ENCODE data around the gene ZNF283. TPM values are rescaled to one million over a fixed set of nuclear protein-coding genes. Genes with fewer than 3 reads are reported as not detected.
A peak's percentile ranks its signal among the peaks of the same experiment; 100 is the strongest.
"Not testable (repeated sequence)": the region's sequence is repeated elsewhere in the genome, so short reads cannot be mapped to it uniquely, and the experiment has no call there.

ZNF283 gene
- total RNA-seq, 1 experiment from 2014 or later = 6.6 TPM

DNA sequence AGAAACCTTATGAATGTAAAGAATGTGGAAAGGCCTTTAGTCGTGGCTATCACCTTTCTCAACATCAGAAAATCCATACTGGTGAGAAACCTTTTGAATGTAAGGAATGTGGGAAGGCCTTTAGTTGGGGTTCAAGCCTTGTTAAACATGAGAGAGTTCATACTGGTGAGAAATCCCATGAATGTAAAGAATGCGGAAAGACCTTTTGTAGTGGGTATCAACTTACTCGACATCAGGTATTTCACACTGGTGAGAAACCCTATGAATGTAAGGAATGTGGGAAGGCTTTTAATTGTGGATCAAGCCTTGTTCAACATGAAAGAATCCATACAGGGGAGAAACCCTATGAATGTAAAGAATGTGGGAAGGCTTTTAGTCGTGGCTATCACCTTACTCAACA lies 20.8 kb downstream of the ZNF283 start:
- no peaks in the 10 kb centered on the region for H3K27me3 ChIP-seq (replicated peaks)
- no peak overlapping the region for H3K27ac ChIP-seq
- H3K9me3 ChIP-seq (replicated peaks) = peaks cover 33% of the 10 kb centered on the region
- H3K36me3 ChIP-seq = peaks cover 29% of the 10 kb centered on the region
- no peaks in the 10 kb centered on the region for H3K4me1 ChIP-seq (replicated peaks)
- no peak for DNase-seq (ENCODE audit: low read depth in 1 of 2, low spot score in 2 of 2)
- H3K4me3 ChIP-seq = no peak overlapping the region

DNA sequence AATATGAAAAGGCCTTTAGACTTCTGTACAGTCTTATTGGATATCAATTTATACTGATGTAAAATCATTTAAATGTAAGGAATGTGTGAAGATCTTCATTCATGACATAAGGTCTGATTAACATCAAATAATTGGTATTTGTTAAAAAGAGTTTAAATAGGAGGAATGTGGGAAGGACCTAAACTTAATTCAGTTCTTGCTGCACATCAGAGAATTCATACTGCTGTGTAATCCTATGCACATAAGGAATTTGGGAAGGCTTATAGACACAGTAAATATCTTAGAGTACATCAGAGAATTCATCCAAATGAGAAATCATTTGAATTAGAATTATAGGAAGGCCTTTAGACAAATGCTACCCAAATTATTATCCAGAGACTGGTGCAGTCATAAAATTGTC lies 21.7 kb downstream of the ZNF283 start:
- no peaks in the 10 kb centered on the region for H3K27me3 ChIP-seq (replicated peaks)
- H3K4me1 ChIP-seq (replicated peaks) = no peaks in the 10 kb centered on the region
- no peak for DNase-seq (ENCODE audit: low read depth in 1 of 2, low spot score in 2 of 2)
- H3K27ac ChIP-seq = no peak overlapping the region
- peaks cover 33% of the 10 kb centered on the region for H3K9me3 ChIP-seq (replicated peaks)
- H3K4me3 ChIP-seq = no peak overlapping the region
- H3K36me3 ChIP-seq = peaks cover 26% of the 10 kb centered on the region

DNA sequence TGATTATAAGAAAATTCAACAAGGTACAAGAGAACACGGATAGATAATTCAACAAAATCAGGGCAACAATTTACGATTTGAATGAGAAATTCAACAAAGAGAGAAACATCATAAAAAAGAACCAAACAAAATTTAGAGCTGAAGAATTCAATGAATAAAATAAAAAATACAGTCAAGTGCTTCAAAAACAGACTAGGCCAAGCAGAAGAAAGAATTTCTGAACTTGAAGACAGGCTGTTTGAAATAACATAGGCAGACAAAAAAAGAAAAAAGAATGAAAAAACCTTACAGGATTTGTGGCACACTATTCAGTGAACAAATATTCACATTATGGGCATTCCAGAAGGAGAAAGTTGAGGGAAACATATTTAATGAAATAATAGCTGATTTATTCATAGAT lies 31.1 kb downstream of the ZNF283 start:
- peaks cover 7% of the 10 kb centered on the region; the same call in 1 of the 2 replicates for H3K9me3 ChIP-seq (replicated peaks)
- no peaks in the 10 kb centered on the region for H3K36me3 ChIP-seq
- DNase-seq (ENCODE audit: low read depth in 1 of 2, low spot score in 2 of 2) = no peak
- H3K4me3 ChIP-seq = no peak overlapping the region
- H3K27me3 ChIP-seq (replicated peaks) = no peaks in the 10 kb centered on the region
- H3K4me1 ChIP-seq (replicated peaks) = no peaks in the 10 kb centered on the region
- no peak overlapping the region for H3K27ac ChIP-seq

DNA sequence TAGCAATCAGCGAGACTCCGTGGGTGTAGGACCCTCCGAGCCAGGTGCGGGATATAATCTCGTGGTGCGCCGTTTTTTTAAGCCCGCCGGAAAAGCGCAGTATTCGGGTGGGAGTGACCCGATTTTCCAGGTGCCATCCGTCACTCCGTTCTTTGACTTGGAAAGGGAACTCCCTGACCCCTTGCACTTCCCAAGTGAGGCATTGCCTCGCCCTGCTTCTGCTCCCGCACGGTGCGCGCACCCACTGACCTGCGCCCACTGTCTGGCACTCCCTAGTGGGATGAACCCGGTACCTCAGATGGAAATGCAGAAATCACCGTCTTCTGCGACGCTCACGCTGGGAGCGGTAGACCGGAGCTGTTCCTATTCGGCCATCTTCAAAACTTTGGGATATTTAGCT lies 39.8 kb downstream of the ZNF283 start:
- not testable (repeated sequence) for H3K4me3 ChIP-seq; DNase-seq (ENCODE audit: low read depth in 1 of 2, low spot score in 2 of 2); H3K36me3 ChIP-seq; H3K4me1 ChIP-seq (replicated peaks); H3K27me3 ChIP-seq (replicated peaks); H3K27ac ChIP-seq
- peaks cover 12% of the 10 kb centered on the region for H3K9me3 ChIP-seq (replicated peaks)

DNA sequence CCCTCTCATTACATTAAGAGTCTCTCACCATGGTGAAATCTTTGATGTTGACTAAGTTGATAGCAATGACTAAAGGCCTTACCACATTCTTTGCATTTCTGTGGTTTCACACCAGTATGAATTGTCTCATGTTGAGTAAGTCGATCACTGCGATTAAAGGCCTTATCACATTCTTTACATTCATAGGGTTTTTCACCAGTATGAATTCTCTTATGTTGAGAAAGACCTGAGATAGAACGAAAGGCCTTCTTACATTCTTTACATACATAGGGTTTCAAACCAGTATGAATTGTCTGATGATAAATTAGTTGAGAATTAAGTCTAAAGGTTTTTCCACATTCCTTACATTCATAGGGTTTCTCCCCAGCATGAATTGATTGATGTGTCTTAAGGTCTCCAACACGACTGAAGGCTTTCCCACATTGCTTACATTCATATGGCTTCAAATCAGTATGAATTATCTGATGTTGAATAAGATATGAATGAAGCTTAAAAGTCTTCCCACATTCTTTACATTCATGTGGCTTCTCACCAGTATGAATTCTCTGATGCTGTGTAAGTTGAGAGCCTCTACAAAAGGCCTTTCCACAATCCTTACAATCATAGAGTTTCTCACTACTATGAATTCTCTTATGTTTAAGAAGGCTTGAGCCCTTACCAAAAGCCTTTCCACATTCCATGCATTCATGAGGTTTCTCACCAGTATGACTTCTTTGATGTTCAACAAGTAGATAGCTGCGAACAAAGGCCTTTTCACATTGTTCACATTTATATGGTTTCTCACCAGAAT lies 45.6 kb downstream of the ZNF283 start:
- peak in 1 of 2 experiments; percentile 15 for DNase-seq (ENCODE audit: low read depth in 1 of 2, low spot score in 2 of 2)
- no peak overlapping the region for H3K4me3 ChIP-seq

DNA sequence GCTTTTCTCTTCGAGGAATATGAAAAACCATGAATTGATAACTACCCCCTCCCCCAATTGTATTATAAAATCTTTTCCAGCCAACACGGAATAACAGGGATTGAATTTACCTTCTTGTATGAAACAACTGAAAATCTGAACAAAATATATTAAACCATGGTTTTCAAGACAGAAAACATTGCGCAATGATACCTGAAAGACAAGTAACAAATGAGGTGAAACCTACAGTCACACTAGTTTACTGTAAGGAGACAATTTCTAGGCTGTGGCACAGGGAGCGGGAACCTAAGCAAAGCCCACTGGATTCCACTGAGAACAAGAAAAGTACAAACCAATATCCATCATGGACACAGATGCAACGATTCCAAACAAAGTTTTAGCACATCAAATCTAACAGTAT lies 53.4 kb downstream of the ZNF283 start:
- Histone ChIP-seq H3K4me3 (no peak overlapping the region), H3K36me3 (no peaks in the 10 kb centered on the region), H3K27ac (no peak overlapping the region), H3K4me1 (replicated peaks) (no peaks in the 10 kb centered on the region), H3K27me3 (replicated peaks) (no peaks in the 10 kb centered on the region), H3K9me3 (replicated peaks) (no peaks in the 10 kb centered on the region; the same call in 1 of the 2 replicates)
- DNase-seq (ENCODE audit: low read depth in 1 of 2, low spot score in 2 of 2) = no peak

More for the DNA sequence above, 45.6 kb downstream of the ZNF283 start:
- Histone ChIP-seq H3K36me3 (no peaks in the 10 kb centered on the region), H3K4me1 (replicated peaks) (no peaks in the 10 kb centered on the region), H3K27me3 (replicated peaks) (no peaks in the 10 kb centered on the region), H3K9me3 (replicated peaks) (peaks cover 29% of the 10 kb centered on the region), H3K27ac (no peak overlapping the region)

DNA sequence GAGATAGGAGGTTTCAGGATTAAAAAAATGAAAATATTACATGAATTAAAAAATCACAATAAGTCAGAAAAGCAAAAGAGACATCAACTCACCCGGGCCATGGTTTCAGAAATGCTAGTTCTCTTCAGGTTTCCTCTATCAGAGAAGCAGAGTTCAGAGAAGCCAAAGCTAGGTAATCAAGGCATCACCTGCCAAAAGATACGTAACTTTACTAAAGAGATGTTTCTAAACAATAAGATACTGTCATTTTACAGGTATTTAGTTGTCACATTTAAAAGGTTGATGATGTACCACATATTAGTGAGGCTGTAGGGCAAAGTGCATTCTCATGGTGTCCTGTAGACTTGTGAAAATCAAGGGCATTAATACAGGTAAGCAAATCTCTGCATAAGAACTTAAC lies 56.7 kb downstream of the ZNF283 start, which contains the start of gene ZNF404:
Gene ZNF404 (minus strand): TSS at position 101 of the 400 bp plus-strand sequence.
- no peaks in the 10 kb centered on the region for H3K4me1 ChIP-seq (replicated peaks)
- H3K27me3 ChIP-seq (replicated peaks) = no peaks in the 10 kb centered on the region
- no peak for DNase-seq (ENCODE audit: low read depth in 1 of 2, low spot score in 2 of 2)
- no peak within 1 kb of the TSS for H3K4me3 ChIP-seq
- no peaks in the 10 kb centered on the region; the same call in none of the 2 replicates for H3K9me3 ChIP-seq (replicated peaks)
- H3K36me3 ChIP-seq = no peaks in the 10 kb centered on the region
- no peak within 1 kb of the TSS for H3K27ac ChIP-seq

DNA sequence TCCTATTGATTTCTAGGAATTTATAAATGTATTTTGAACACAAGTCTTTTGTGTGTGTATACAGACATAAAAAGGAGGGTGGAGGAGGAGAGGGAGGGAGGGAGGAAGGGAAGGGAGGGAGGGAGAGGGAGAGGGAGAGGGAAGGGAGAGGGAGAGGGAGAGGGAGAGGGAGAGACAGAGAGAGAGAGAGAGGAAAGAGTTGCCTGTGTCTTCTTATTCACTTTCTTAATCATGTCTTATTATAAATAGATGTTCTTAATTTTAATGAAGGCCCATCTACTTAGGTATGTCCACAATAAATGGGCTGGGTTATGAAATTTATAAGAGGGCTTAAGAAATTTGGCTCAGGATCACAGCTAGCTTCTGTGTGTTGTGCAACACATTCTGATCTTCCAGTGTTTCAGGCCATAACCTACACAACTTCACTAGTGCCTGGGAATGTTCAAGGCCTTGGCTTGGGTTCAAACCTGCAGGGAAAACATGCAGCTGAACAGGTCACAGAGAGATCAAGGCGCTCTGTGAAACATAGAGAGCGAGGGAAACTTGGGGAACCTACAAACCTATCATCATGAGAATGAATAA lies 68.7 kb downstream of the ZNF283 start:
- H3K4me1 ChIP-seq (replicated peaks) = no peaks in the 10 kb centered on the region
- no peak overlapping the region for H3K27ac ChIP-seq
- no peaks in the 10 kb centered on the region for H3K36me3 ChIP-seq
- H3K9me3 ChIP-seq (replicated peaks) = 0 out of 2 replicates have a peak, but pooled peaks cover 11% of the 10 kb centered on the region
- no peaks in the 10 kb centered on the region; the same call in 1 of the 2 replicates for H3K27me3 ChIP-seq (replicated peaks)
- no peak for DNase-seq (ENCODE audit: low read depth in 1 of 2, low spot score in 2 of 2)
- H3K4me3 ChIP-seq = no peak overlapping the region

Other genes with a start within 250 kb of the ZNF283 start
- 35.1 and 36.2 TPM in 2 replicates for gene IRGQ, start 231.2 kb upstream of the ZNF283 start, total RNA-seq (2014; rRNA removed; shearing (Covaris generic))
- gene ZNF576, start 230.7 kb upstream of the ZNF283 start, total RNA-seq (2014; rRNA removed; shearing (Covaris generic)) = 8.8 and 12.6 TPM in 2 replicates
- not detected in 2 replicates for gene SRRM5, start 215.2 kb upstream of the ZNF283 start, total RNA-seq (2014; rRNA removed; shearing (Covaris generic))
- 64.1 and 96.9 TPM in 2 replicates for gene ZNF428, start 207.7 kb upstream of the ZNF283 start, total RNA-seq (2014; rRNA removed; shearing (Covaris generic))
- 0.06 TPM in 1 of 2 replicates, not detected in the other for gene CADM4, start 187.5 kb upstream of the ZNF283 start, total RNA-seq (2014; rRNA removed; shearing (Covaris generic))
- gene PLAUR, start 157.2 kb upstream of the ZNF283 start, total RNA-seq (2014; rRNA removed; shearing (Covaris generic)) = 25.7 and 26.5 TPM in 2 replicates
- not detected in 2 replicates for gene IRGC, start 111.2 kb upstream of the ZNF283 start, total RNA-seq (2014; rRNA removed; shearing (Covaris generic))
- 9.4 and 29.9 TPM in 2 replicates for gene SMG9, start 72.4 kb upstream of the ZNF283 start, total RNA-seq (2014; rRNA removed; shearing (Covaris generic))
- gene KCNN4, start 46.3 kb upstream of the ZNF283 start, total RNA-seq (2014; rRNA removed; shearing (Covaris generic)) = 1.6 and 5.1 TPM in 2 replicates
- gene LYPD5, start 24.9 kb upstream of the ZNF283 start, total RNA-seq (2014; rRNA removed; shearing (Covaris generic)) = 0.24 TPM in 1 of 2 replicates, not detected in the other
- gene ZNF404, start 56.6 kb downstream of the ZNF283 start, total RNA-seq (2014; rRNA removed; shearing (Covaris generic)) = 1.1 and 1.5 TPM in 2 replicates
- 13.7 and 21.1 TPM in 2 replicates for gene ZNF45, start 108.0 kb downstream of the ZNF283 start, total RNA-seq (2014; rRNA removed; shearing (Covaris generic))
- 2.0 and 5.4 TPM in 2 replicates for gene ZNF221, start 123.9 kb downstream of the ZNF283 start, total RNA-seq (2014; rRNA removed; shearing (Covaris generic))
- 6.1 and 11.2 TPM in 2 replicates for gene ZNF155, start 156.9 kb downstream of the ZNF283 start, total RNA-seq (2014; rRNA removed; shearing (Covaris generic))
- 4.3 and 9.7 TPM in 2 replicates for gene ZNF230, start 175.6 kb downstream of the ZNF283 start, total RNA-seq (2014; rRNA removed; shearing (Covaris generic))
- 8.1 and 9.6 TPM in 2 replicates for gene ZNF222, start 198.1 kb downstream of the ZNF283 start, total RNA-seq (2014; rRNA removed; shearing (Covaris generic))
- 3.9 and 7.5 TPM in 2 replicates for gene ZNF223, start 224.7 kb downstream of the ZNF283 start, total RNA-seq (2014; rRNA removed; shearing (Covaris generic))
- gene ZNF284, start 244.8 kb downstream of the ZNF283 start, total RNA-seq (2014; rRNA removed; shearing (Covaris generic)) = 2.9 and 3.1 TPM in 2 replicates

Data from SJSA1 (cell line).